GM13976 (cell line): Measurements from ENCODE around the gene PDZD4.

Experiments
- DNase-seq: peaks from one replicate; pipeline ENCODE4 v3.0.0; 2012; ENCODE audit warnings: low spot score
- CTCF ChIP-seq: IDR thresholded peaks from 2 replicates; pipeline ENCODE4 v1.5.1; 2012; ENCODE audit warnings: borderline replicate concordance, mild to moderate bottlenecking; ENCODE audit not compliant: insufficient read depth; ENCODE audit errors: extremely low read depth, missing control alignments, control extremely low read depth
- in situ Hi-C: fragments of 300-500 bp; cut with MboI; formaldehyde crosslinking; loops from one replicate; pipeline ENCODE4 v1.12.0; 2022; ENCODE audit warnings: low sequenced_read_pairs, mixed read lengths, inconsistent platforms; ENCODE audit not compliant: unreplicated experiment

PDZD4 gene

GRCh38 chrX:153791104-153791852 is 39.1 kb downstream of the PDZD4 start:
- TF ChIP-seq CTCF, result no peak
- in situ Hi-C loops, result no loop called here
- DNase-seq, result no peak

GRCh38 chrX:153789654-153790053 is 40.7 kb downstream of the PDZD4 start:
- in situ Hi-C loops, result no loop called here
- TF ChIP-seq CTCF, result no peak
- no peak for DNase-seq

GRCh38 chrX:153786669-153787068 is 43.7 kb downstream of the PDZD4 start:
- TF ChIP-seq CTCF, result no peak
- DNase-seq, result no peak
- in situ Hi-C loops, result no loop called here

- in situ Hi-C loops, result no loop called here
- TF ChIP-seq CTCF, result no peak
- DNase-seq, result no peak
Measured at GRCh38 chrX:153784325-153784967, 45.9 kb downstream of the PDZD4 start.

- no peak for DNase-seq
- in situ Hi-C loops, result no loop called here
- no peak for TF ChIP-seq CTCF
Measured at GRCh38 chrX:153783378-153784013, 46.8 kb downstream of the PDZD4 start.

GRCh38 chrX:153782871-153783270 is 47.5 kb downstream of the PDZD4 start:
- TF ChIP-seq CTCF, result no peak
- in situ Hi-C loops, result no loop called here
- no peak for DNase-seq
